Measurements from ENCODE around the gene MACIR.

Gene MACIR

DNA sequence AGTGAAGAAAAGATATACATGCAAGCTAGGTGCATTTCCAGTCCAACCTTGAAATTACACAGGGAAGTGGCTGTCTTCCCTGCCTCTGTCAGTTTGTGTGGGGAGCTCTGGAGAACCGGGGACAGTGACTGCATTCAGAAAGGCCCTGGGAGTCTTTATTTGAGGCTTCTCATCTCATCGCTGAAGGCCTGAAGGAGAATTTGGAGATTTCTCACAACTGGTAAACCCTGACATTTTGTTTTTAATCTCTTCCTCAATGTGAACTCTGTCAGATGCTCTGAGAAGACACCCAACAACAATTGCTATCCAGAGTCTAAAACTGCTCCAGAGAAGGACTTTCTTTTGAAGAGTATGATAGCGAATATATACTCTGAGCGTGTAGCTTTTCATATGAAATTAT is 33.0 kb downstream of the MACIR start:
- DNase-seq (ENCODE audit: low read depth, low spot score) = no peak

DNA sequence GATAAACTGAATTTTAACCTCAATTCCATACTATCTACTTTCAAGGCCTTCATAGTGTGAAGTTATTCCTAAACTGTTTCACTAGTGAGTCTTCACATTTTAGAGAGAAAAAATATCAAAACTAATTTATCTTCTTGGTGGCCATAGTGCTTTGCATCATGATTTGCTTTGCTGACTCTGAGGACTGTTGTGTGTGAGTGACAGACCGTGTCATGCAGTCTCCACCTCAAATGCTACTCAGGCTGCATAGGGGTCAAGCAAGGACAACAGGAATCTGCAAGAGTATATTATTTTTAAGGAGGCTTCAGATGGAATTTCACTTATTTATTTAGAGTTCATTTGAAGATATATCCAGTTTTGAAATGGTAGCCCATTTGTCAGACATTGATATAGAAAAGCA is 34.5 kb downstream of the MACIR start:
- DNase-seq (ENCODE audit: low read depth, low spot score) = no peak

DNA sequence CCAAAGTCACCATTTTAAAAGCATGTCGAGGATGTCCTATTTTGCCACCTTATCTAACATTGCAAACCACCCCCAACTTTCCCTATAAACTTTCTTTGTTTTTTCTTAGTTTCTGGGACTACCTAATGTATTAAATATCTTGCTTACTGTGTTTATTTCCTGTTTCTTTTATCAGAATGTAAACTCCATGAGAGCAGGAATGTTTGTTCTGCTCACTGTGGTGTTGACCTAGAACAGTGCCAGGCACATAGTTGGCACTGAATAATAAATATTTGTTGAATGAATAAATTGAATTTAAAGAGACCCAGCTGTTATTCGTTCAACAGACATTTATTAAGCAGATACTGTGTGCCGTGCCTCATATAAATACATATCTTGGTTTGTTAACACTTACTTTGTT is 35.2 kb downstream of the MACIR start:
- no peak for DNase-seq (ENCODE audit: low read depth, low spot score)

DNA sequence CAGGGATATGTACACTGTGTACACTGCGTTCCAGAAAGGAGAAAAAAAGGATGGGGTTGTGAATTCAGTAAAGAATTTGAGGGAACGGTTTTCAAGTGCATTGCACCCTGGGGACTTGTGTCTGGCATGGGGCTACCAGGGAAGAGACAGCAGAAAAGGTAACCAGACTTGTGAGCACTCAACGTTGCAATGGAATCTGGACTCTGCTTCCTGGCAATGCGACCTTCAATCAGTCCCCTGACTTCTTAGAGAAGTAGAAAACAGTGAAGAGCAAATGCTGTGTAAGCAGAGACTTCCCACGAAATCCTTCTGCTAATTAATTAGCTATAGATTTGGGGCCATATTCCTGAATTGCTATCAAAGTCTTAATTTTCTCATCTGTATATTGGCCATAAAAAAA is 36.3 kb downstream of the MACIR start:
- DNase-seq (ENCODE audit: low read depth, low spot score) = no peak

DNA sequence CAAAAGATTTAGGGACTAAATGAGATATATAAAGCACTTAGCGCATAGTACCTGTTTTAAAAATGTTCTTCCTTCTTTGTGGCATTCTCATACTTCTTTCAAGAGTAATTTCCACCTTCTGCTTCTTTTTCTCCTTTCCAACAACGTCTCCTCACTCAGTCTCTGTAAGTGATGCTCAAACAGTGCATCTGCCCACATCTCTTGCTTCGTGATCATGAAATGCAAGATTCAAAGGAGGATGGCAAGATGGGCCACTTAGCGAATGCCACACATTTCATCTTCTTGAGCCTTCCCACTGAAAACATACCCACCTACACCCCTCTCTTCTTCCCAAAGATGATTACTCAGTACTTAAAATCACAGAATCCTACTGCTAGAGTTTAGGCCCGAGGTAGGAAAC is 36.9 kb downstream of the MACIR start:
- DNase-seq (ENCODE audit: low read depth, low spot score) = no peak

DNA sequence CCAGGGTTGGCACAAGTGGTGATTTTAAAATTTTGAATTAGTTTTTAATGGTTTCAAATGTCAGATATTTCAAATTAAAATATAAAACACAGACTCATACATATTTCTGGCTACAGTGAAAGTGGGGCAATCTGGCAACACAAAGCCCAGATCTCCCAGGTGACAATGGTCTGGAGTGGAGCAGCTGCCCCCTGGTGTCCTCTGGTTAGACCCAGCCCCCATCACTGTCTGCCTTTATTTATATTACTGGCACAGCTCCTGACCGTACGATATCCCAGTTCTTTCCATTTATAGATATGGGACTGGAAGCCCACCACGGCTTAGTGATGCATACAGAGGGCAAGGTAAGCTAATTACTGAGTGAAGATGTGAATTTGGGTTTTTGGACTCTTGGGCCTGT is 37.3 kb downstream of the MACIR start:
- DNase-seq (ENCODE audit: low read depth, low spot score) = no peak

DNA sequence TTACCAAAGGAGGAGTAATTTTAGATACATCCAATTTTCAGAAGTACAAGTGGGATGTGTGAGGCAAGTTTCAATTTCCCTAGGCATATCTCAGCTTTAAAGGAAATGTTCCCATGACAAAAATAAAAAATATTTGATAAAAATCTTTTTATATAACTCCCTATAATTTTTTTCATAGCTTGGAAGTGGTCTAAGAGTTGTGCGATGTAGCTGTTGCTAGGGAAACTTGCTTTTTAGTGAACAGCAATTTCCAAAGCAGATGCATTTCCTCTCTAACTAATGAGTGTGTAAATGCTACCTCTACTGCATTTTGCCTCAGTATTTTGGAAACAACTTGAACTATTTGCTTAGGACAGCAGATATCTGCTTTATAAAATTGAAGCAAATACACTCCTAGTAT is 39.6 kb downstream of the MACIR start:
- DNase-seq (ENCODE audit: low read depth, low spot score) = no peak

DNA sequence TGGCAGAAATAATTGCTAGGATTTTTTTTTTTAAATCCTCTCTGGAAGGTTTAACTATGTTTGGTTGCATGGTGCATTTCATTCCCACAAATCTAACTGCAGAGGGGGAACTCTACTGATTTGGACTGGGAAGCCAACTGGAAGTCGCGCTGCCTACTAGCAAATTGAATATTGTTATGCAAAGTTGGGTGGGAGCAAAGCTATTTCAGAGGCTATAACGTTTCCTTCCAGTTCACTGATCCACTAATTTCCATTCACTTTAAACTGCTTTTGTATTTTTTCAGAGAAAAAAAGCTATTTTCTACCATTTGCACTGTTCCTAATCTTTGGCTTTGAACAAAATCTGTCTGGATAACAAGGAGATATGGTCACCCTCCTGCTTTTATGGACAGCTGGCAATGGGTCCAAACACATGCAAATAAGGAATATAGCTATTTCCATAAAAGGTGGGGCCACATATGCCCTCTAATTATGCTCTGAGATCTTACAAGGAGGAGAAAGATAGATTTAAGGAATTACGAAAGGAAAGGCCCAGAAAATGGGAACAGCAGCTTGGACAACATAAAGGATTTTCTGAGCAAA is 40.1 kb downstream of the MACIR start:
- DNase-seq (ENCODE audit: low read depth, low spot score) = no peak

DNA sequence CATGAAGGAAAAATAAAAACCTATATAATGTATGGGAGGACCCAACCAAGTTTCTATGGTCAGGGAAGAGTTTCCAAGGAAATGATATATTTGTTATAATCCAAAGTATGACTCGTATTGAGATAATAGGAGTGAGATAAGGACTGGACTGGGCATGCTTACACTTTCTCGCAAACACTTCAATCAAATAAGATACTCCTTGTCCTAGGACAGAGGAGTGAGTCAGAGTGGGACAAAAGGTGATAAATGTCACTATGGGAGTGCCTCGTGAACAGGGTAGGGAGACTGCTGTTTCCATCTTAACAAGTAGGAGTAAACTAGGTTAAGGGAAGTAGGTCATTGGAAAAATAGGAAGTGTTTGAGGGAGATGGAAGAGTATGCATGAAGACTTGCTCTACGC is 47.2 kb downstream of the MACIR start:
- DNase-seq (ENCODE audit: low read depth, low spot score) = no peak

DNA sequence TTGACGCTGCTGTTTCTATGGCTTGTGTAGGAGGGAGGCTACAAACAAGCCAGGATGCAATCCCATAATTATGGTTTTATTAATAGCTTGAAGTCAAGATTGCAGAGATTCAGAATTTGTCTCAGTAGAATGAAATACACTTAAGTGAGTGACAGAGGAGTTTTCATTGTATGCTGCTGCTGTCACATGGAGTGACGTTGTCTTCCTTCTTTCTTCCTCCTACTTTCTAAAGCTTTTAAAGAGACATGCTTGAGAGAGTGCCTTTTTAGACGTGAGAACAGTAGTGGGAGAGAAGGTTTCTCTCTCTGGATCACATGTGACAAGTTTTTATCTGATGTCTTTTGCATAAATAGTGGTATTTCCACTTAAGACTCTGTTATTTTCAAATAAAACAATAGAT is 48.9 kb downstream of the MACIR start:
- no peak for DNase-seq (ENCODE audit: low read depth, low spot score)

DNA sequence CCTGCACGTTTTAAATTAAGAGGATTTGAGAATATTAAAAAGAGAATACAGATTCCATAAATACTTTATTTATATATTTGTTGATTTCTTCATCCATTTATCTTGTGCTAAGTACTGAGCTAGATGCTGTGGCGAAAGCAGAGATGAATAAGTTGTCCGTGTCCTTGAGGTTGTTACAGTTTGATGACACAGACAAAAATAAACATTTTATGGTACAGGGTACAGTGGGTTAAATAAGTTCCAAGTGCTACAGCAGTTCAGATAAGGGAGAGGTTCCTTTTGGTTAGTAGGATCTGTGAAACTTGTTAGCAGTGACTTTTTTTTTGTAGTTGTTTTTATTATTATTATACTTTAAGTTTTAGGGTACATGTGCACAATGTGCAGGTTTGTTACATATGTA is 50.2 kb downstream of the MACIR start:
- DNase-seq (ENCODE audit: low read depth, low spot score) = no peak

DNA sequence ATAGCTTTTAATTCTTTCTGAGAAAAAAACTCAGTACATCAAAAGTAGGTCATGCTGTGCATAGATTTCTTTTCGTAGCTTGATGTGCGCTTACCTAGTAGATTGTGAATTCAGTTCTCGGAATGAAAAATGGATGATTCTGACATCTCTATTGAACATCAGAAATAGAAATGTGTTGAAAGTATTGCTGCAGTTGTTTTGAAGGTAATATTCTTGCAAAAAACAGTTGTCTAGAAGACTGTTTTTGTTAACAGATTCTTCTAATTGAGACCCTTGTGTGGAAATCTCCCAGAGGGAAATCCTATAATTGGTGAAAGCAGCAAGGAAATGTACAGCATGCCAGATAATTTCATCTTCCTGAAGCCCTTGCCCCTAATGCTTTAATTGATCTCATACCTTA is 54.5 kb downstream of the MACIR start:
- no peak for DNase-seq (ENCODE audit: low read depth, low spot score)

DNA sequence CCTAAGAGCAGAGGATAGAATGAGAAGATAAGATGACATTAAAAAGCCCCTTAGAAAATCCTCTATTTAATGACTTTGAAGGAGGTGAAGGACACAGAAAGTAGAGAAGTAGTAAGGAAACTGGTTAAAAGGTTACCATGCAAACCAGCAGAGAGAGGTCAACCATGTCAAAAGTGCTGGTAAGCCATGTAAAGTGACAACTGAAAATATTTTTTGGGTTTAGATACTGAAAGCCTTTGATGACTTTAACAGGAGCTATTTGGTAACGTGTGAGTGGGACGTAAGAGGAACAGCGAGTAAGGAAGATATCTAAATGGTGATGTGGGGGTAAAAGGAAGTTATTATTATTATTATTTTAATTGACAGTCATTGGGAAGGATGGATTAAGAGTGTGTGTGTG is 56.9 kb downstream of the MACIR start:
- no peak for DNase-seq (ENCODE audit: low read depth, low spot score)

DNA sequence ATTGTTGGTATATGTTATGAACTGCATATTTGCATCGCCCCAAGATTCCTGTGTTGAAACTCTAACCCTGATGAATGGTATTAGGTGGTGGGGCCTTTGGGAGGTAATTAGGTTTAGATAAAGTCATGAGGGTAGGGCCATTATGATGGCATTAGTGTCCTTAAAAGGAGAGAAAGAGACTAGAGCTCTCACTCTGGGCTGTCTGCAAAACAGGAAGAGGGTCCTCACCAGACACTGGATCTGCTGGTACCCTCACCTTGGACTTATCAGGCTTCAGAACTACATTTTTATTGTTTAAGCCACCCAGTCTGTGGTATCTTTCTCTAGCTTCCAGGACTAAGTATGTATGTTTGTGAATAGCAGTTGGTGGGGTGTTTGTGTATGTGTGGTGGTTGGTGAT is 68.9 kb downstream of the MACIR start:
- DNase-seq (ENCODE audit: low read depth, low spot score) = no peak

DNA sequence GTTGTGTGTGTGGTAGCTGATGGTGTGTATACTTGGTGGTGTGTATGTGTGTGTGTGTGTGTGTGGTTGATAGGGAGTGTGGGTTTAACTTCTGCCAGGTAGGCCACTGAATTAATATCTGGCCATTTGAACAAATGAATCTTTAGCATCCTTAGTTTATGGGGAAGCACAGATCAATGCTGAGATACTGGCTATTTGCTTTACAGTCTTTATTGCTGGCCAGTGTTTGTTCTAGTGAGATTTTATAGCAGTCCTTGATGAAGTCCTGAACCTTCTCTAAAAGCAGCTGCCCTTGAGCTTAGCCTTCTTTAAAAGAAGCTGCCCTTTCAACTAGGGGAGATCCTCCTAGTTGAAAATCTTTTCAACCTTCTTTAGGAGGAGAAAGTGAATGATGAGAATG is 69.3 kb downstream of the MACIR start:
- no peak for DNase-seq (ENCODE audit: low read depth, low spot score)
